GM12875 (cell line): Measurements from ENCODE around the gene TMEM252.

Source experiments
- H3K4me3 ChIP-seq: one replicate; pipeline ENCODE4 v1.5.1; 2011; ENCODE audit warnings: low read depth, low read length, control low read depth
- CTCF ChIP-seq: IDR thresholded peaks from 2 replicates; pipeline ENCODE4 v1.5.1; 2011; ENCODE audit warnings: low read depth, mild to moderate bottlenecking, control low read depth, inconsistent platforms, low read length, moderate library complexity, borderline replicate concordance; ENCODE audit not compliant: insufficient read depth

Gene TMEM252

GRCh38 chr9:68552700-68553476 is 12.2 kb upstream of the TMEM252 start:
- TF ChIP-seq CTCF: no peak
- no peak overlapping the region for H3K4me3 ChIP-seq

GRCh38 chr9:68551191-68551590 is 10.5 kb upstream of the TMEM252 start:
- no peak overlapping the region for H3K4me3 ChIP-seq
- no peak for TF ChIP-seq CTCF

GRCh38 chr9:68548241-68548640 is 7.6 kb upstream of the TMEM252 start:
- TF ChIP-seq CTCF: no peak
- H3K4me3 ChIP-seq: no peak overlapping the region

- no peak overlapping the region for H3K4me3 ChIP-seq
- no peak for TF ChIP-seq CTCF
These were observed 6.7 kb upstream of the TMEM252 start for GRCh38 chr9:68547417-68547816.

GRCh38 chr9:68546596-68547390 is 6.1 kb upstream of the TMEM252 start:
- no peak for TF ChIP-seq CTCF
- H3K4me3 ChIP-seq: no peak overlapping the region

GRCh38 chr9:68545033-68545705 is 4.5 kb upstream of the TMEM252 start:
- TF ChIP-seq CTCF: no peak
- H3K4me3 ChIP-seq: no peak overlapping the region
